Stimulated activated naive CD8-positive, alpha-beta T cell treated with anti-CD3 and anti-CD28 coated beads, Interleukin-15, Interleukin-2, amounts not matched to agents 100 ng/mL and 50 ng/mL, for 24 hours (primary cell): ENCODE results near the gene CX3CR1.

Experiments used
- H3K27ac Mint-ChIP-seq: one replicate; pipeline ENCODE4 v1.8.0; 2021; ENCODE audit warnings: mild to moderate bottlenecking, mixed read lengths
- H3K27me3 Mint-ChIP-seq: one replicate; pipeline ENCODE4 v1.8.0; 2021; ENCODE audit warnings: mixed read lengths
- H3K36me3 Mint-ChIP-seq: one replicate; pipeline ENCODE4 v1.8.0; 2021; ENCODE audit warnings: low read depth, mixed read lengths
- H3K4me1 Mint-ChIP-seq: one replicate; pipeline ENCODE4 v1.8.0; 2021; ENCODE audit warnings: low read depth, mixed read lengths
- H3K4me3 Mint-ChIP-seq: one replicate; pipeline ENCODE4 v1.8.0; 2021; ENCODE audit warnings: mild to moderate bottlenecking, mixed read lengths
- H3K9me3 Mint-ChIP-seq: one replicate; pipeline ENCODE4 v1.8.0; 2021; ENCODE audit warnings: mixed read lengths

The CX3CR1 gene

DNA sequence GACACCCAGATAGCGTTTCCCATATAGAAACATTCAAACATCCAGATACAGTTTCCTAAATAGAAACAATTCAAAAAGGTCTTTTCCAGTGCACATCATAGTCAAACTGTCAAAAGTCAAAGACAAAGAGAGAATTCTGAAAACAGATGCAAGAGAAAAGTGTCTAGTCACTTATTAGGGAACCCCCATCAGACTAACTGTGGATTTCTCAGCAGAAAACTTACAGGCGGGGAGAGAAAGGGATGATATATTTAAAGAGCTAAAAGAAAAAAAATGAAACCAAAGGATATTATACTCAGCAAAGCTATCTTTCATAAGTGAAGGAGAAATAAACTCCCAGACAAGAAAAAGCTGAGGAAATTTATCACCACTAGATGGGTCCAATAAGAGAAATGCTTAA lies 22.3 kb upstream of the CX3CR1 start:
- H3K9me3 Mint-ChIP-seq, result peaks cover 39% of the 10 kb centered on the region
- peaks cover 2% of the 10 kb centered on the region for H3K4me1 Mint-ChIP-seq
- no peak overlapping the region for H3K4me3 Mint-ChIP-seq
- H3K27me3 Mint-ChIP-seq, result peaks cover 22% of the 10 kb centered on the region
- H3K36me3 Mint-ChIP-seq, result peaks cover 14% of the 10 kb centered on the region
- H3K27ac Mint-ChIP-seq, result no peak overlapping the region

DNA sequence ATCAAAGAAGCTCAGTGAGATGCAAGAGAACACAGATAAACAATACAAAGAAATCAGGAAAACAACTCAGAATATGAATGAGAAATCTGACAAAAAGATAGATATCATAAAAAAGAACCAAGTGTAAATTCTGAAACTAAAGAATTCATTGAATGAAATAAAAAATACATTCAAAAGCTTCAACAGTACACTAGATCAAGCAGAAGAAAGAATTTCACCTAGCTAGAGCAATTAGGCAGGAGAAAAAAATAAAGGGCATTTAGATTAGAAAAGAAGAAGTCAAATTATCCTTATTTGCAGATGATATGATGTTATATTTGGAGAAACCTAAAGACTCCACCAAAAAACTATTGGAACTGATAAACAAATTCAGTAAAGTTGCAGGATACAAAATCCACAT lies 19.4 kb upstream of the CX3CR1 start:
- Mint-ChIP-seq H3K4me3 (no peak overlapping the region), H3K4me1 (peaks cover 21% of the 10 kb centered on the region), H3K9me3 (peaks cover 37% of the 10 kb centered on the region), H3K27me3 (peaks cover 15% of the 10 kb centered on the region), H3K27ac (no peak overlapping the region), H3K36me3 (peaks cover 14% of the 10 kb centered on the region)

DNA sequence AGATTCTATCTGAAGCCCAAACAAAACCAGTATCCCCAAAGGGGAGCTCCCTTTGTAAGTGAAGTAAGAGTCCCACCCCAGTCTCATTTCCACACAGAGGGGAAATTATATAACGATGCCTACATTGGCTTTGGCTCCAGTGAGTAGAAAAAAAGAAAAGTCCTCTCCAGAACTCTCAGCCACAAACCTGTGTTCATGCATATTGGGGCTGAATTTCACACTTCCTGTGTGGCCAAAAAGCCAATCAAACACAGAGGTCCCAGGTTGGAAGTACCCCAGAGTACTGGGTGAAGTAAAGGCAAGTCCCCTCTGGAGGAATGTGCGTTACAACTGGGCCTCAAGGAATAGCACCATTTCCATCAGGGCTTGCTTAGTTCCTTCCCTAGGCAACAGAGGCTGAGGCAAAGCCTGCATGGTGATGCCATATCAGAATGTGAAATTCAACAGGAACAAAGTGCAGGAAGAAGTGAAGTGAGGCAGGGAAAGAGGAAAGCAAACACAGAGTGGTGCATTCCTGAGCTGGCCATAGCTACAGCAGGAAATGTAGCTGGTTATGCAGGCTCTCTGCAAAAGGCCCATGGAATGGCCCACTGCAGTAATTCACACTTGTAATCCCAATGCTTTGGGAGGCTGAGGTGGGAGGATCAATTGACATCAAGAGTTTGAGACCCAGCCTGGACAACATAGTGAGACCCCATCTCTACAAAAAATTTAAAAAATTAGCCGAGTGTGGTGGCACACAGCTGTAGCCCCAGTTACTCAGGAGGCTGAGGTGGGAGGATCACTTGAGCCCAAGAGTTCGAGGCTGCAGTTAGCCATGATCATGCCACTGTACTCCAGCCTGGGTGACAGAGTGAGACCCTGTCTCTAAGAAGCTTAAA lies 16.6 kb upstream of the CX3CR1 start:
- Mint-ChIP-seq H3K36me3 (peaks cover 6% of the 10 kb centered on the region), H3K27ac (no peak overlapping the region), H3K4me3 (no peak overlapping the region), H3K4me1 (peaks cover 34% of the 10 kb centered on the region), H3K27me3 (no peaks in the 10 kb centered on the region), H3K9me3 (peaks cover 26% of the 10 kb centered on the region)

DNA sequence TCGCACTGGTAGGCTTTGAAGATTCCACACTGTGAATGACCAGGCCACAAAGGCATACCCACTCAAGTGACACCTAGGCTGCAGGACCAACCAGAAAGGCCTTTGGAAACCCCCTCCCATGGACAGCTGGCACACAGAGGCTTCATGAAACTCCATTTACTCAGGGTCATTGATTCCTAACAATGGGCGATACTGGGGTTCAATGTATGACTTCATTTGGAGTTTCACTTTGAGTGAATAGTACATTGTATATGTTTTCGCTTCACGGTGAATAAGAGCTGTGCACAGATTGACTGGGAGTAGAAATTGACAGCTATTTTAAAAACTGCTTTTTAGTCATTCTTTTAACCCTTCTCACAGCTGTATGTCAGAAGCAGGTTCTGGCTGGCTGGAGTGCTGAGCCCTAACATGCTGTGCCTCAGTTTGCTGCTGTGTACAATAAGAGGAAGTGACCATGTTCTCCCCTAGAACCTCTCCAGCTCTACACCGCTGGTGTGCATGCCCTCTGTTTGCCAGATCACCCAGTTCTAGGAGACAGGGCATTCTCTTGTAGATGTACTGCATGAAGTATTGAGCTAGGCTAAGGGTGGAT lies 15.4 kb upstream of the CX3CR1 start:
- Mint-ChIP-seq H3K4me3 (no peak overlapping the region), H3K27ac (no peak overlapping the region), H3K9me3 (peaks cover 17% of the 10 kb centered on the region), H3K4me1 (peaks cover 38% of the 10 kb centered on the region), H3K36me3 (peaks cover 6% of the 10 kb centered on the region), H3K27me3 (no peaks in the 10 kb centered on the region)

DNA sequence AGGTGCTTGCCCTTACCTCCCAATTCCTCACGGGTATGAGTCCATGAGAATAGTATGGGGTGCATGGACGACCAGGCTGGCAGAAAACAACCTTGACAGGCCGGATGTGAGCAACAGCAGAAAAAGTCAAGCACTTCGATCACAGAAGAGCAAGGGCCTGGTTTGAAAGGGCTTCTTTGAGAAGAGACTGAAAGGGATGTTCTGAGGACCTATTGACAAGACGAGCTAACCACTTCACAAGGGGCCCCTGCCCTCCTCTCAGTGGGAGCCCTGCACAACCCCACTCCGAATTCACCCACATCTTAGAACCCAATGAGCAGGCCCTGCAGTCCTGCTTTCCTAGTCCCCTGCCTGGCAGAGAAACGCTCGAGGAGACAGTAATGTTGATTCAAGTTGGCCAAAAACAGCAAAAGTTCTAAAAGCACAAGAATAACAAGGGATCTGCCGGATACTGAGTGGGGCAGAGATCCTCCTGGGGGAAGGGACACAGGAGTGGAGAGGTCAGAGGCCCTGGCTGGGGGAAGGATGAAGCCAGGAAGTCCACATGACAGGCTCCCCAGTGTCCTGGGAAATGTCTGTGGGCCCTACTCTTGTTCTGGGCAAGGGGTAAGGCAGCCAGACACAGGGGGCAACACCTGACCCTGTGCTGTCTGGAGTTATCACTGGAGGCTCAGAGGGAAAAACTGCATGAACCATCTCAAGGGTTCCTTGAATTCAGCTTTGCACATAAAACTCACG lies 14.8 kb upstream of the CX3CR1 start:
- H3K36me3 Mint-ChIP-seq, result peaks cover 6% of the 10 kb centered on the region
- no peak overlapping the region for H3K4me3 Mint-ChIP-seq
- H3K27me3 Mint-ChIP-seq, result no peaks in the 10 kb centered on the region
- H3K27ac Mint-ChIP-seq, result no peak overlapping the region
- peaks cover 10% of the 10 kb centered on the region for H3K9me3 Mint-ChIP-seq
- H3K4me1 Mint-ChIP-seq, result peaks cover 45% of the 10 kb centered on the region

DNA sequence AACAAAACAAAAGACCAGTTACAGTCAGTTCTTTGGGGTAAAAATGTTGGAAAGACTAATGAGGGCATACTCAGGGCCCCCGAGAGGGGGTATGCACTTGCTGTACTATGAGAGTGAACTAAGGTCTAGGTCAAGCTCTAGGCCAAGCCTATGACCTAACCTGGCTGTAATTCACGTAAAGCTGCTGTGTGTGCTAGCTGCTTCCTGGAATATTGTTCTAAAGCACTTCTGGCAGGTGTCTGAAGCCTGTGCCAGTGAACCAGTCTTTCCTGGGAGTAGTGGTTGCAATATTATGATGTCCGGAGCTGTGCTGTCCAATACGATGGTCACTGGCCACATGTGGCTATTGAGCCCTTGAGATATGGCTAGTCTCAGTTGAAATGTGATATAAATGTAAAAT lies 13.1 kb upstream of the CX3CR1 start:
- Mint-ChIP-seq H3K4me1 (peaks cover 61% of the 10 kb centered on the region), H3K27me3 (no peaks in the 10 kb centered on the region), H3K36me3 (no peaks in the 10 kb centered on the region), H3K9me3 (no peaks in the 10 kb centered on the region), H3K27ac (no peak overlapping the region), H3K4me3 (no peak overlapping the region)

DNA sequence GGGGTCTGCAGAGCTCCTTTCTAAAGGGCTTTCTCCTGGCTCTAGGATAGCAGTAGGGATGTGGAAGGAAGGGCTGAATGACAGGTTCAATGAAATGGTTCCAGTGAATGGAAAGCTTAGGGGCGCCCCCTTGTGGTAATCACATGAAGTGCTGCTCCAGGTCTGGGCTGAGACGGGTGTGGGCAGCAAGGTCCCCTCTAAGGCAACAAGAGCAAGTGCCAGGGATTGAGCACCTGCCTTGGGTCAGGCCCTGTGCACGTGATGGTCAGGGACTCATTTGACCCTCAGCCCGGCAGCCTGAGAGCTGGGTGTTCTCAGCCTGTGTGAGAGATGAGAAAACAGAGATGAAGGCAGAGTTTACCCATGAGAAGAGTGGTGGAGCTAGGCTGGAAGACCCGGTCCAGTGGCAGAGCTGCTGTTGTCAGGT lies 12.1 kb upstream of the CX3CR1 start:
- Mint-ChIP-seq H3K9me3 (no peaks in the 10 kb centered on the region), H3K4me1 (peaks cover 64% of the 10 kb centered on the region), H3K36me3 (no peaks in the 10 kb centered on the region), H3K27ac (no peak overlapping the region), H3K4me3 (no peak overlapping the region), H3K27me3 (no peaks in the 10 kb centered on the region)

DNA sequence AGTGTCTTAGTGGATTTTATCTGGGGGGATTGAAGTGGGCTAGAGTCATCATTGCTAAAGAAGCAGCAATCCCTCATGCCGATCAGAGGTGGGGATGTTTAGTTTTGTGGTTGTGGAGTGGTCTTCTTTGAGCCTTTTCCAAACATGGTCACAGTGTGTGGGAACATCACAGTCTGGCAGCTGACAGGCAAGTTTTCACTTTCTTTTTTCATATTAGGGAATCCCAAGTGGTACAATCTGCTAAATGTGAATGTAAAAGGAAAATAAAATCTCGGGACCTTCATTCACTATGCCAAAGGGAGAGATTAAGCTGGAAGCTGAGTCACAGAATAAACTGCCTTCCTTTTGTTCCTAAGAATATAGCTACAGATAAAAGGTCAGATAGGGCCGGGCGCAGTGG lies 10.4 kb upstream of the CX3CR1 start:
- Mint-ChIP-seq H3K4me3 (no peak overlapping the region), H3K27me3 (no peaks in the 10 kb centered on the region), H3K4me1 (peaks cover 55% of the 10 kb centered on the region), H3K36me3 (no peaks in the 10 kb centered on the region), H3K9me3 (no peaks in the 10 kb centered on the region), H3K27ac (peak overlapping the region; percentile 79)

DNA sequence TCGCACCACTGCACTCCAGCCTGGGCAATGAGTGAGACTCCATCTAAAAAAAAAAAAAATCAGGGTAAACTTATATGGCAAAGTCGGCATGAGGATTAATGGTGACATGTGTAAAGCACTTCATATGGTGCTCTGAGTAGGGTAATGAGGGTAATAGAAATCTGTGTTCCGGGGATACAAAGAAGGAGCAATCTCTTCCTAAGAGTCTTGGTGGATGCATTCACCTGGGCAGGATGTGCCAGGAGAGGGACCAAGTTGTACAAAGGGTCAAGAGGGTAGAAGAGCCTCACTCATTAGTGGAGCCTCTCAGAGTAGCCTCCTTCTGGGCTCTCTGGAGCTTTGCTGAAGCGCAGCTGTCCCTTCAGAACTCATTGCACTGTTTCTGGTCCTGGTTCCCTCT lies 9.3 kb upstream of the CX3CR1 start:
- no peak overlapping the region for H3K4me3 Mint-ChIP-seq
- H3K27me3 Mint-ChIP-seq, result no peaks in the 10 kb centered on the region
- H3K4me1 Mint-ChIP-seq, result peaks cover 51% of the 10 kb centered on the region
- peak overlapping the region; percentile 23 for H3K27ac Mint-ChIP-seq
- no peaks in the 10 kb centered on the region for H3K9me3 Mint-ChIP-seq
- H3K36me3 Mint-ChIP-seq, result no peaks in the 10 kb centered on the region

DNA sequence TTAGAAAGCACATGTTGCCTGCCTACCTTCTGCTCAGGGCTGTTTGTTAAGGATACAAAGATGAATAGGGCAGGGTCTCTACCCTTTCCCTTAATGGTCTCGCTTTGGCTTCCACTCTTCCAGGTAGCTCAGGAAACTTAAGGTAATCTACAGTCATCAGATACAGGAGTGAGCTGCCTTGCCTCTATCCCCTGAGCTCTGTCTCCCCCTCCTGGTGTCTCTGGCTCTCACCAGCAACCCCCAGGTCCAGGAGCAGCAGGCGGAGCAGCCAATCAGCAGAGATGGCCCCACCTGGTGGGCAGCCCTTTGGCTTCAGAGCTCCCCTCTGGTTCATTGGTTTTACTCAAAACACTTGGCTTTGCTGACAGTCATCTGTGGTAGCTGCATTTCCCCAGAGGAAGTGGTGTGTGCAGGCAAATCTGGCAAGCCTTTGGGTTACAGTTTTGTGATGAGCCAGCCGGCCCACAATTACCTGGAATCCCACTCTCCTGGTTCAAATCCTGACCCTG lies 8.5 kb upstream of the CX3CR1 start:
- H3K27ac Mint-ChIP-seq, result peak overlapping the region; percentile 34
- no peaks in the 10 kb centered on the region for H3K27me3 Mint-ChIP-seq
- H3K9me3 Mint-ChIP-seq, result no peaks in the 10 kb centered on the region
- H3K36me3 Mint-ChIP-seq, result no peaks in the 10 kb centered on the region
- H3K4me1 Mint-ChIP-seq, result peaks cover 55% of the 10 kb centered on the region
- H3K4me3 Mint-ChIP-seq, result no peak overlapping the region

DNA sequence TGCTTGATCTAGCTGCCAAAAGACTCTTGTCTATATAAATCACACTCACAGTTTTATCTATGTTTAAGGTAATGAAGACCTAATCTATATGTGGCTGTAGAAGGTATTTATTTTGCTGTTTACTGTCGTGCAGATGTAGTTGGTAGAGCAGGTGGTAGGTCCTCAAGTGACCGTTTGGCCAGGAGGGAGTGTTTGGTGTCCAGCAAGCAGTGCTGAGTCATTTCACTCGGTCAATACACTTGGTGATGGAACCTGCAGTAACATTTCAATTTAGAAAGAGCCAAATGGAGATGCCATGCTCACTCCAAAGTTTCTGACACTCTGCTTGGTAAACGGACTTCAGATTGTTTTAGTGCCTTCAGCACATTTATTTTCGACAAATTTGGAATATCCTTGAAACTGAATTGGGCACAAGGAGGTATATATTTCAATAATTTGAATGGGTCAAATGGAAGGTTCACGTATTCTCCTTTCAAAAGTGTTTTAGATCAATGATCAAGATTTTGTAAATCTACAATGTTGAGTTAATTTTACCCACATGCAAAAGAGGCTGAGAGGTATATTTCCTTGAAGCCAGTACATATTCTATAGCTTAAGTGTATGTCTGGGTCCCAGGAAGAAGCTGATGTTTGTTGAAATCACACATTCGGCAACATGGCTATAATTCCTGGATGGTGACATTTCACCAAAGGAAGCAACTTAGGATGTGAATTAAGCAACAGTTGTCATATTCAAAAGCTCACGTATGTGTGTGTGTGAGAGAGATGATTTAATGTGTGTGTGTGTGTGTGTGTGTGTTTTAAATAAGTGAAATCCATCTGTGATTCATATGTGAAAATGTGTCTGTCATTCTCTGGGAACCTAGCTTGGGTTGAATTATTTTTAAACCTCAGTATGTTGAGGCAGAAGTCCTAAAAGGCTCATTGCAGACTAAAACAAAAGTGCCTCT lies 7.7 kb upstream of the CX3CR1 start:
- Mint-ChIP-seq H3K4me3 (no peak overlapping the region), H3K9me3 (no peaks in the 10 kb centered on the region), H3K27me3 (no peaks in the 10 kb centered on the region), H3K4me1 (peaks cover 52% of the 10 kb centered on the region), H3K27ac (no peak overlapping the region), H3K36me3 (no peaks in the 10 kb centered on the region)

DNA sequence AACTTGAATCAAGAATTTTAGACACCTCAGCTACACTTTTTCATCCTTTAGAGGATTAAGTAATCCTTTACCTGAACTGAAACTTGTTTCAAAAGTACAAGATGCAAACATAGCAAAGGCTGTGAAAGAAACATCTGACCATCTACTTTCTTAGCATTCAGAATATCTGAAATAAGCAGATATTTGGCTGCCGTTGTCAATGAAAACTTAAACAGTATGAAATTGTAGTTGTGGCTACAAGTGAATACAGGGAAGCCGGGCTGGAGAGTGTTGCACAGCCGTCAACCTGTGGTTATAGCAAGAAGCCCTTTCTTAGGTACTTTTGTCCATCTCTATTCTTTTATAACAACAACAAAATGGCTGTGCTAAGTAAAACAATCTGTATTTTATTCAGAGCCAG lies 6.9 kb upstream of the CX3CR1 start:
- Mint-ChIP-seq H3K4me1 (peaks cover 49% of the 10 kb centered on the region), H3K9me3 (no peaks in the 10 kb centered on the region), H3K36me3 (no peaks in the 10 kb centered on the region), H3K27ac (no peak overlapping the region), H3K4me3 (no peak overlapping the region), H3K27me3 (no peaks in the 10 kb centered on the region)

DNA sequence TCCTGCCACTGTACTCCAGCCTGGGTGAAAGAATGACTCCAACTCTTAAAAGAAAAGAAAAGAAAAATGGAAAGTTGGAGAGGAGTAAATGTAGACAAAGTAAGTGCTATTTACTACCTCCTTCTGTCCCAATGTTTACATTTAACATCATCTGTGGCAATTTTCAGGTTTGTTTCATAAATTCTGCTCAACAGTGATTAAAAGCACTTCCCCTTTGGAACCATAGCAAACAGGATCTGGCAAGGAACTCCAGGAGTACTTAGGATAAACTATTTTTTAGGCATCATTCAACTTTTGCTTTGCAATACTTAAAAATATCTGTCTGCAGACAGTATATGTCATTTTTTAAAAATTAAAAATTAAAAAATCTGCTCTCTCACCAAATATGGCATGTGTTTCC lies 5.5 kb upstream of the CX3CR1 start:
- Mint-ChIP-seq H3K4me3 (no peak overlapping the region), H3K9me3 (no peaks in the 10 kb centered on the region), H3K27me3 (no peaks in the 10 kb centered on the region), H3K36me3 (no peaks in the 10 kb centered on the region), H3K27ac (no peak overlapping the region), H3K4me1 (peaks cover 48% of the 10 kb centered on the region)

DNA sequence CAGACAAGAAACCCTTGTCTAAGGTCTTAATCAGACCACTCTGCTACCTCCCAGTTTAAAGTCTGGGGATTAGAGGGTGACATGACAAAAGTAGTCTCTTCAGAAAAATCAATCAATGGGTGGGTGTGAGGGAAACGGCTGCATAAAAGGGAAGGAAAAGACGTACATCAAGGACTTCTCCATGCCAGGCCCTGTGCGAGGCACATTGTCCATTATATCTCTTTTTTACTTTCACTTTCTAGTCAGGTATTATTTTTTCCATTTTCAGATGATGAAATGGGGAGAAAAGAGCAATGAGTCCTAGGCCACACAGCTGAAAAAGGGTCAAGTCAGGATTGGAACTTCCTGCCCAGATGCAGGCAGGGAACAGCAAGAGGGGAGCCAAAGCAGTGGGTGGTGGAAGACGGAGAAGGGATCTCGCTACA lies 4.6 kb upstream of the CX3CR1 start:
- Mint-ChIP-seq H3K9me3 (no peaks in the 10 kb centered on the region), H3K27me3 (no peaks in the 10 kb centered on the region), H3K27ac (peak overlapping the region; percentile 79), H3K4me1 (peaks cover 45% of the 10 kb centered on the region), H3K4me3 (peak overlapping the region; percentile 15), H3K36me3 (no peaks in the 10 kb centered on the region)
